OCI-LY1 (cell line): ENCODE measurements around the gene OR10H1.
"Not testable (repeated sequence)": the region's sequence is repeated elsewhere in the genome, so short reads cannot be mapped to it uniquely, and the experiment has no call there.

Experiments used
- H2AFZ ChIP-seq: fragments of 200-600 bp; sonication (generic), shearing (Covaris generic); 2 replicates; pipeline ENCODE4 v1.6.0; 2014; ENCODE audit warnings: antibody characterized with exemption, mild to moderate bottlenecking, low read length
- H3F3A ChIP-seq: fragments of 200-600 bp; sonication (generic), shearing (Covaris generic); 2 replicates; pipeline ENCODE4 v1.6.0; 2014; ENCODE audit warnings: mild to moderate bottlenecking, antibody characterized with exemption, low read length, moderate library complexity; ENCODE audit not compliant: insufficient read depth
- H3K27ac ChIP-seq: fragments of 200-600 bp; sonication (generic); 2 replicates; pipeline ENCODE4 v1.5.1; 2014; ENCODE audit warnings: low read length, mixed run types, mild to moderate bottlenecking, low read depth; ENCODE audit not compliant: poor library complexity, severe bottlenecking
- H3K27me3 ChIP-seq: fragments of 200-600 bp; sonication (generic); 2 replicates; pipeline ENCODE4 v1.6.0; 2014; ENCODE audit warnings: antibody characterized with exemption, mild to moderate bottlenecking, low read length, moderate library complexity; ENCODE audit not compliant: insufficient read depth
- H3K36me3 ChIP-seq: fragments of 200-600 bp; sonication (generic); 2 replicates; pipeline ENCODE4 v1.6.1; 2014; ENCODE audit warnings: mild to moderate bottlenecking, antibody characterized with exemption, low read length, moderate library complexity, mixed read lengths; ENCODE audit not compliant: insufficient read depth
- H3K4me1 ChIP-seq: fragments of 200-600 bp; sonication (generic); 2 replicates; pipeline ENCODE4 v1.5.1; 2014; ENCODE audit warnings: mild to moderate bottlenecking, low read length, moderate library complexity; ENCODE audit not compliant: insufficient read depth, severe bottlenecking
- H3K4me2 ChIP-seq: fragments of 200-600 bp; sonication (generic), shearing (Covaris generic); 2 replicates; pipeline ENCODE4 v1.6.1; 2014; ENCODE audit warnings: low read length
- H3K4me3 ChIP-seq: fragments of 200-600 bp; sonication (generic); 2 replicates; pipeline ENCODE4 v1.5.1; 2014; ENCODE audit warnings: low read length, low read depth, mild to moderate bottlenecking, mixed read lengths; ENCODE audit not compliant: poor library complexity, severe bottlenecking
- H3K79me2 ChIP-seq: fragments of 200-600 bp; shearing (Covaris generic); 2 replicates; pipeline ENCODE4 v1.6.1; 2016; ENCODE audit warnings: mixed run types, low read length, mixed read lengths; ENCODE audit not compliant: insufficient read depth
- H3K9ac ChIP-seq: fragments of 200-600 bp; sonication (generic), shearing (Covaris generic); 2 replicates; pipeline ENCODE4 v1.6.1; 2014; ENCODE audit warnings: mild to moderate bottlenecking, low read length, mixed read lengths
- H3K9me2 ChIP-seq: fragments of 200-600 bp; sonication (generic), shearing (Covaris generic); 2 replicates; pipeline ENCODE4 v1.6.1; 2014; ENCODE audit warnings: low read depth, mild to moderate bottlenecking, low read length, mixed read lengths
- H3K9me3 ChIP-seq: fragments of 200-600 bp; shearing (Covaris generic); 2 replicates; pipeline ENCODE4 v1.6.1; 2014; ENCODE audit warnings: low read length, mixed read lengths
- H4K20me1 ChIP-seq: fragments of 200-600 bp; sonication (generic), shearing (Covaris generic); 2 replicates; pipeline ENCODE4 v1.6.0; 2016; ENCODE audit warnings: mild to moderate bottlenecking, low read length; ENCODE audit not compliant: insufficient read depth
- EZH2 ChIP-seq: fragments of 200-600 bp; sonication (generic), shearing (Covaris generic); IDR thresholded peaks from 2 replicates; pipeline ENCODE4 v1.8.0; 2017; ENCODE audit warnings: borderline replicate concordance, mixed run types, mild to moderate bottlenecking, antibody characterized with exemption, low read length, moderate library complexity, mixed read lengths
- TF ChIP-seq, protein P1 (sequence below): fragments of 200-600 bp; sonication (generic), shearing (Covaris generic); IDR thresholded peaks from 2 replicates; pipeline ENCODE4 v1.5.1; 2017; ENCODE audit warnings: mild to moderate bottlenecking, antibody characterized with exemption, low read length, moderate library complexity, mixed read lengths

Gene OR10H1

DNA sequence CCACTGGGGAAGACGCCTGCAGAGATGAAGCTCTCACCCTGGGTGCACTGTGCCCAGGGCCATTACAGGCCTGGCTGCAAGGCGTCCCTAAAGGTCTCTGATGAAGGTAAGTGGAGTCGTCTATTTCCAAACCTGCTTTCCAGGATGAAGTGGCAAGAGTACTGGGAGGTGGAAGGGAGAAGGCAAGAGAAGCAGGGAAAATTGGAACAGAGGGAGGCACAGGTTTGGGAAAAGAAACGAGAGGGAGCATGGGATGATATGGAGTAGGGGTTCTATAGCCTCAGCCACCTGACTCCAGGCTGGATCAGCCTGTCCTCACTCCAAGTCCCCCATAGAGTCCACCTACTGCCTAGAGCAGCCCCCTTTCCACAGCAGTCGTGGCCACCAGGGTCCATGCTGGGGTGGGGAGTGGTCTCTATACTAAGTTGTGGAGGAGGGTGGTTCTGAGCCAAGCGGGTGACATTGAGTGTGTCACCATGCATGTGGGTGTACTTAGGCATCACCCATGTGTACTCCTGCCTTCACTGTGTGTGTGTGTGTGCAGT is 27.8 kb downstream of the OR10H1 start, which contains the start of gene OR10H5:
OR10H5 (plus strand) TSS at position 51 of the 545 bp plus-strand sequence. CDS start 6,388 bp downstream, outside the sequence.
- H3K27me3 ChIP-seq: no peaks in the 10 kb centered on the region
- H3K4me2 ChIP-seq: no peak within 1 kb of the TSS
- H3F3A ChIP-seq: no peaks in the 10 kb centered on the region
- no peaks in the 10 kb centered on the region for H3K9me2 ChIP-seq
- H4K20me1 ChIP-seq: no peaks in the 10 kb centered on the region
- no peak within 1 kb of the TSS for H3K27ac ChIP-seq
- no peak within 1 kb of the TSS for H3K4me3 ChIP-seq
- H3K9ac ChIP-seq: no peak within 1 kb of the TSS
- no peaks in the 10 kb centered on the region for H3K9me3 ChIP-seq
- H3K79me2 ChIP-seq: no peaks in the 10 kb centered on the region
- H2AFZ ChIP-seq: no peak within 1 kb of the TSS
- no peaks in the 10 kb centered on the region for H3K4me1 ChIP-seq
- H3K36me3 ChIP-seq: no peaks in the 10 kb centered on the region
- TF ChIP-seq, protein P1, sequence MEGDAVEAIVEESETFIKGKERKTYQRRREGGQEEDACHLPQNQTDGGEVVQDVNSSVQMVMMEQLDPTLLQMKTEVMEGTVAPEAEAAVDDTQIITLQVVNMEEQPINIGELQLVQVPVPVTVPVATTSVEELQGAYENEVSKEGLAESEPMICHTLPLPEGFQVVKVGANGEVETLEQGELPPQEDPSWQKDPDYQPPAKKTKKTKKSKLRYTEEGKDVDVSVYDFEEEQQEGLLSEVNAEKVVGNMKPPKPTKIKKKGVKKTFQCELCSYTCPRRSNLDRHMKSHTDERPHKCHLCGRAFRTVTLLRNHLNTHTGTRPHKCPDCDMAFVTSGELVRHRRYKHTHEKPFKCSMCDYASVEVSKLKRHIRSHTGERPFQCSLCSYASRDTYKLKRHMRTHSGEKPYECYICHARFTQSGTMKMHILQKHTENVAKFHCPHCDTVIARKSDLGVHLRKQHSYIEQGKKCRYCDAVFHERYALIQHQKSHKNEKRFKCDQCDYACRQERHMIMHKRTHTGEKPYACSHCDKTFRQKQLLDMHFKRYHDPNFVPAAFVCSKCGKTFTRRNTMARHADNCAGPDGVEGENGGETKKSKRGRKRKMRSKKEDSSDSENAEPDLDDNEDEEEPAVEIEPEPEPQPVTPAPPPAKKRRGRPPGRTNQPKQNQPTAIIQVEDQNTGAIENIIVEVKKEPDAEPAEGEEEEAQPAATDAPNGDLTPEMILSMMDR: no peak
- no peak for TF ChIP-seq EZH2

DNA sequence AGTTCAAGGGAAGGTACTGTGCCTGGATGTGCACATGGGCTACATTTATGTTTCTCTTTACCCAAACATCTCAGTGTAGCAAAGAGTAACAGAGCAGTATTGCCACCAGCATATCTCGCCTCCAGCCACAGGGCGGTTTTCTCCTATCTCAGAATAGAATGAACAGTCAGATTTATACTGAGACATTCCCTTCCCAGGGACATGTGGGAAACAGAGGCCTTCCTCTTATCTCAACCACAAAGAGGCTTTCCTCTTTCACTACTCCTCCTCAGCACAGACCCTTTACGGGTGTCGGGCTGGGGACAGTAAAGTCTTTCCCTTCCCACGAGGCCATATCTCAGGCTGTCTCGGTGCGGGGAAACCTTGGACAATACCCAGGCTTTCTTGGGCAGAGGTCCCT is 32.6 kb downstream of the OR10H1 start:
- not testable (repeated sequence) for H3K9me2 ChIP-seq, H2AFZ ChIP-seq, H3K27ac ChIP-seq, H4K20me1 ChIP-seq, H3K27me3 ChIP-seq, H3K4me1 ChIP-seq, H3F3A ChIP-seq, H3K4me3 ChIP-seq, H3K9me3 ChIP-seq, H3K79me2 ChIP-seq, H3K9ac ChIP-seq, H3K4me2 ChIP-seq, H3K36me3 ChIP-seq

DNA sequence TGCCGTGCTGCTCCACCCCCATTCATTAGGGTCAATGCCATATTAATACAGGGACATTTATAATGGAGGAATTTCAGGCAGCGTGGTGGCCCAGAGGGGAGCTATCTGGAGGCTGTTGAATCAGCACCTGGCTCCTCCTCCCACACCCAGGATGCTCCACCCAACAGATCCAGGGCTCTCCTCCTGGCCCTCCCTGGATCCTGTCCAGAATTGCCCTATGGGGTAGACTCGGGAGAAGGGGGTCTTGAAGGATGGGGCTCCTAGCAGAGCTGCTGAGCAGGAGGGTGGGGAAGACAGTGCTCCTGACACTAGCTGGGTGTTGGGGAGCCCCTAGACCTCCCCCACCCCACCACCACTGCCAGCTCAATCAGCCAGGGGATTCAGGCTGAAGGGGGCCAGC is 33.3 kb downstream of the OR10H1 start:
- no peak overlapping the region for H3K9ac ChIP-seq
- no peaks in the 10 kb centered on the region for H3K27me3 ChIP-seq
- H4K20me1 ChIP-seq: no peaks in the 10 kb centered on the region
- no peak overlapping the region for H3K4me2 ChIP-seq
- no peaks in the 10 kb centered on the region for H3K4me1 ChIP-seq
- TF ChIP-seq, protein P1: no peak
- TF ChIP-seq EZH2: no peak
- no peak overlapping the region for H3K27ac ChIP-seq
- no peak overlapping the region for H3K4me3 ChIP-seq
- H3K9me2 ChIP-seq: no peaks in the 10 kb centered on the region
- H3F3A ChIP-seq: no peaks in the 10 kb centered on the region
- no peak overlapping the region for H2AFZ ChIP-seq
- H3K36me3 ChIP-seq: no peaks in the 10 kb centered on the region
- H3K79me2 ChIP-seq: no peaks in the 10 kb centered on the region
- H3K9me3 ChIP-seq: no peaks in the 10 kb centered on the region

DNA sequence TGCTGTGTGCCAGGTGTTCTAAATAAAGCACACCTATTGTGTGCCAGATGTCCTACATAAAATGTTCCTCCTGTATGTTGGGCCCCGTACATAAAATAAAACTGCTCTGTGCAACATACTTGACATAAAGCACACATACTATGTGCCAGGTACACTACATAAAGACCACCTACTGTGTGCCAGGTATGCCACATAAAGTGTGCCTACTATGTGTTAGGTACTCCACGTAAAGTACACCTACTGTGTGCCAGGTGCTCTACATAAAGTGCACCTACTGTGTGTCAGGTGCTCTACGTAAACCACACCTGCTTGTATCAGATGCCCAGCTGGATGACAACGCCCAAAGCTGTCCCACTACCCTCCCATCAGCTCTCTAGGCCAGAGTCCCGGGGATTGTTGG is 33.8 kb downstream of the OR10H1 start:
- H3K9me3 ChIP-seq: no peaks in the 10 kb centered on the region
- no peaks in the 10 kb centered on the region for H3K4me1 ChIP-seq
- H3K27me3 ChIP-seq: no peaks in the 10 kb centered on the region

More for the DNA sequence above, 33.8 kb downstream of the OR10H1 start:
- Histone ChIP-seq H3K9me2 (no peaks in the 10 kb centered on the region), H2AFZ (no peak overlapping the region), H4K20me1 (no peaks in the 10 kb centered on the region), H3K36me3 (no peaks in the 10 kb centered on the region), H3K9ac (no peak overlapping the region), H3F3A (no peaks in the 10 kb centered on the region), H3K4me2 (no peak overlapping the region), H3K79me2 (no peaks in the 10 kb centered on the region), H3K4me3 (no peak overlapping the region), H3K27ac (no peak overlapping the region)
- TF ChIP-seq, protein P1: no peak
- TF ChIP-seq EZH2: no peak
